HG03159 (cell line): Measurements from ENCODE around the gene PRPS2.
A peak's percentile ranks its signal among the peaks of the same experiment; 100 is the strongest.

Experiments used
- ATAC-seq: cut with Tn5 transposase; IDR thresholded peaks from one replicate; pipeline ENCODE4 v1.9.1; 2021; ENCODE audit warnings: mild to moderate bottlenecking, moderate library complexity; ENCODE audit not compliant: unreplicated experiment

The PRPS2 gene

DNA sequence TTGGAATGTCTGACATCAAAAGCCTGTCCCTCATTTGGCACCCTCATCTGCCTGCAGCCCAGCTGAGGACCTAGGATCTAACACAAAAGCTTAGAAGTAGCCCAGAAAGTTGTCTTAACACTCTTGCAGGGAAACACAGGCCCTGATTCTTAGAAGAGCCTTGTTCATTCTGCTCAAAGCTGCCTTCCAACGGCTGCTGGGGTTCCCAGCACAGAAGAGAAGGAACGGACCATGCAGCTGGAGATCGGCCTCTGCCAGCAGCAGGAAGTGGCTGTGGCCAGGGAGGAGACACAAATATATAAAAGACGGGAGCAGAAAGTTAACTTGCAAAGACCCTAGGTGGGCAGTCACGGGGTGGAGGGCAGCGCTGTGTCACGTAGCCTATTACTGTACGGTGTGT, 20.4 kb downstream of the PRPS2 start:
- ATAC-seq: no peak

DNA sequence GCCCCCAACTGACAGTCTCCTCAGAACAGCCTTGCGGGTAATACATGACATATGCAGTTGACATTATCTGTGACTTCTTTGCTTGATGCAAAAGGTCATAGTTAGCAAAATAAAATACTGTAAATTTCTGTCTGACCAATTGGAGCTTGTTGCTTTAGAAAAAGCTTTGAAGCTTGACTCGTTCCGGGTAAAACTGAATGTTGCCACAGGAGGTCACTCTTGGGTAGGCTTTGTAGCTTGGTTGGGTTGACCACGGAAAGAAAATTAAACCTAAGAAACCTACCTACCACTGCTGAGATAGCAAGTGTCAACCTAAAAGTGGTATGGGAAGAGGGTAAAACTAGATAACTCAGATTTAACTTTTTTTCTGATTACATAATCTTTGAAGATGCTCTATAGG, 23.2 kb downstream of the PRPS2 start:
- ATAC-seq: peak; percentile 90

DNA sequence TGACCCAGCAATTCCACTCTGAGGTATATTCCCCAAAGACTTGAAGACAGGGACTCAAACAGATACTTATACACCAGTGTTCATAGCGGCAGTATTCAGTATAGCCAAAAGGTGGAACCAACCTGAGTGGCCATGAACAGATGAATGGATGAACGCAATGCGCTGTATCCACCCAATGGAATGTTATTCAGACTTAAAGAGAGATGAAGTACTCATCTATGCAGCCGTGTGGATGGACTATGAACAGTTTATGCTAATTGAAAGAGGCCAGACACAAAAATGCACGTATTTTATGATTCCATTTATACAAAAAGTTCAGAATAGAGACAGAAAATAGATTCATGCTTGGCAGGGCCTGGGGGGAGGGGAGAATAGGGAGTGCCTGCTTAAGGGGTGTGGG, 26.3 kb downstream of the PRPS2 start:
- no peak for ATAC-seq

DNA sequence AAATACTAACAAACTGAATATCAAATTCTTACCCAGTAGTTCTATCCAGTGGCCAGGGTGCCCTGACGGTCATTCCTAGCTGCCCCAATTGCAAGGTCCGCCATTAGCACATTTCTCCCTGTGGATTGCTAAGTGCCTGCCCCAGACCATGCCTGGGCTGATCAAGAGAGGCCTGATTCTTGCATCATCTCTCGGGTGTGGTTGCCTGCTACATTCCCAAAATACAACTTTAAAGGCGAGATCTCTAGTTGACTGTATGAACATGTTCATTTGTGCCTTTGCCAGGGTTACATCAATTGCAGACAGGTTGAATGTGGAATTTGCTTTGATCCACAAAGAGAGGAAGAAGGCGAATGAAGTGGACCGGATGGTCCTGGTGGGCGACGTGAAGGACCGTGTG, 28.0 kb downstream of the PRPS2 start:
- ATAC-seq: no peak

DNA sequence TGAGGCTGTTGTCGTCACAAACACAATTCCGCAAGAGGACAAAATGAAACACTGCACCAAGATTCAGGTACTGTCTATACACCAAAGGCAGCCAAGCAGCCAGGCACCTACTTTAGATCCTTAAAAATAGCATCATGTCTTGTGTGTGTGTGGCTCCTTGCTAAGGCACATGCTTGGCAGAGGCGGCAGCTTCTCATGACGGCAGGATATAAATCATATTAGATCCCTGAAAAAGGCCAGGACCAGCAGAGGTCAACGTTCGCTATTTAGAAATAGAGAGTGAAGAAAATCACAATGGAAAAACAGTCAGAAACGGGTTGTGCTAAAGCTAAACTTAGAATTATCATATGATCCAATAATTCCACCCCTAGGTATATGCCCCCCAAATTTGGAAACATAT, 29.5 kb downstream of the PRPS2 start:
- ATAC-seq: no peak

DNA sequence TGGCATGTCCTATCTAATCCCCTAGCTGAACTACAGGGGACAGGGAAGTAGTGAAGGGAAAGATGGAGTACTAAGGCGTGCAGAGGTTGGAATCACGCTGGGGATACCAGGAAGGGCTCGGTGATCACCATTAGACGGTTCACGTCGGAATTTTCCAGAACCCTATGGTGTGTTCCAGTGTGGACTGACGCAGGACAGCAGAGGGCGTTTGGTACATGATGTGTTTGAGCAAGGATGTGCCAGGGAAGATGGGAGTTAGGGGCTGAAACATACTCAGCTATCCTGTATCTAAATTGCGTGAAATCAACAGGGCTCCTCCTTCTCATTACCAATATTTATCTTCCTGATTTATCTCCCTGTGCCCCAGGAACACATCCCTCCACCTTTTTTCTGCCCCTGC, 33.7 kb downstream of the PRPS2 start:
- no peak for ATAC-seq

DNA sequence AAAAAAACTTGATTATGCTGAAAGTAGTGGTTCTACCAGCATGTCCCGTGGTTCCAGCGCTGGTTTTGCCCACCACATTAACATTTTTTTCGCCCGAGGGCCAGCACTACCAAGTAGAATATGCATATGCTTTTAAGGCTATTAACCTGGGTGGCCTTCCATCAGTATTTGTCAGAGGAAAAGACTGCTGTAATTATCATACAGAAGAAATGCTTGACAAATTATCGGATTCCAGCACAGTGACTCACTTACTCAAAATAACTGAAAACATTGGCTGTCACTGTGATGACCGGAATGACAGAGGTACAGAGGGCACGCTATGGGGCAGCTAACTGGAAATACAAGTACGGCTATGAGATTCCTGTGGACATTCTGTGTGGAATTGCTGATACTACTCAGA, 34.6 kb downstream of the PRPS2 start:
- ATAC-seq: no peak

DNA sequence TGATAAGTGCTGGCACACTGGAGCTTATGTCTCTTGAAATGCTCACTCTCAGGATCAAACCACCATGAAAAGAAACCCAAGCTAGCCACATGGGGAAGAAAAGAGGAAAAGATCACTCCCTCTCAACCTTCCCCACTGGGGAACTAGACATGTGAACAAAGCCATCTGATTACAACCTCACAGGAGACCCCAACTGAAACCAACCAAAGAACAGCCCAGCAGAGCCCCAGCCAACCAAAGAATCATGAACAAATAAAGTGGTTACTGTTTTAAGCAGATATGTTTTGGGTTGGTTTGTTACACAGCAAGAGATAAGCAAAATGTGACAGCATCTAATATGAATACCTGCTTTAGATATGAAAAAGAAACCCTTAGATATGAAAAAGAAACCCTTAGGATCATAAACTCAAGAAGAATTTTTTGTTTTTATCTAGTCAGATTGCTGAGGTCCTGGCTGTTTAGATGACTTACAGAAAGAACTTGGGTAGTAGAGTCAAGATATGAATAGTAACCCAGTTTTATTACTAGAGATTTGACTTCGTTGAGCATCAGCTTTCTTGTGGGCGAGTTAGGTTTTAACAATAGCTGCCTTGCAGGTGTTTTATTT, 52.0 kb downstream of the PRPS2 start:
- peak; percentile 7 for ATAC-seq

DNA sequence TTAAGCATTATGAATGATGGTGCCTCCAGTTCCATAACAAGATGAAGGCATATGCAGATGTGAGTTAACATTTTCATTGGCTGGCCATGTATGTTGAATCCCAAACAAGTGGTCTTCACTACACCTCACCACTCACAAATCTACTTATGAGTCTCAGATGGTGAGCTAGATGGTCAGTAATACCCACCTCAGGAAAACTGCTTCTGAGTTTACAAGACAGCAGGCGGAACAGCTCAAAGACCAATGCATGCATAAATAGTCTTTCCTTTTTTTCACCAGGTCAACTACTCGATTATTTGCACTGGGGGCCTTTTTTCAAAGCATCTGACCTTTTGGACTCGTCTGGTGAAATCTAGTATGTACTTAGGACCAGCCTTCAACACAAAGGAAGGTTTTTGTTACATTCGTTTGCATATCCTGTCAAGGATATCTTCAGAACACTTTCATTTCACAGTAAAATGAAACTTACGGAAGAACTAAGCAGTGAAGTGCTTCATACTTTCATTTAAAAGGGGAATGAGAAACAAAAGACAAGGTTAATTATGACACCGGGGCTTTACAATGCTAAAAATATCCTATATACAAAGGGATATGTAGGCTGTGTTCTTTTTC, 52.6 kb downstream of the PRPS2 start:
- peak; percentile 89 for ATAC-seq

DNA sequence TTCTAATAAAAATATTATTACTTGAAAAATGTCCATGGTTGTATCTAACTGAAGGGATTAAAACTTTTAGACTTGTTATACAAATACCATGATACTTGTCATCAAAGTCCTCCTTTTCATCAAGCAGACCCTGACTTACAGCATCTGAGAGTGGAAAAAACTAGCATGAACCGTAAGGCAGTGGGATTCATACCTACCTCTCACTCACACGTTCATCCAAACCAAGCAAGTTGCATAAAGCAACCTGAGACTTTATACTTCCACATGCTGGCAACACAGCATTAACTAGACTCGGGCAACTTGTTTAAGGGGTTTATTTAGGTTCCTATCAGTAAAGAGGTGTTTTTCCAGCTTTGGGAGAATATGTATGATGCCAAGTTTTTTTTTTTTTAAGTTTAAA, 53.1 kb downstream of the PRPS2 start:
- ATAC-seq: peak; percentile 40

DNA sequence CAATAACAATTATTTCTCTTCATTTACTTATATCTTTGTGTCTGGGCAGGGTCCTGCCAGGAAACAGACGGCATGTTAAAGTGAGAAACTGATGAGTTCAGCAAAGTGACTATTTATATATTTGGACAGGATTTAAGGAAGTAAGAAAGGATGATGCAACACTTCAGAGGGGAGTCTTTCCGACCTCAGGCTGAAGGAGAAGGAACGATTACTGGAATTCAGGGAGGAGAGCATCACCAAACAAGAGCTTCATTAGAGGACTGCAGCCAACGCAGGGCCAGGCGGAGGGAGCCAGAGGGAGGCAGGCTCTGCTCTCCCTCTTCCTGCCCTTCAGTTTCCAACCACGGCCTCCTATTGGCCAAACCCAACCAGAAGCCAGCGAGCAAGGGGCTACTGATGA, 74.1 kb downstream of the PRPS2 start:
- ATAC-seq: no peak

DNA sequence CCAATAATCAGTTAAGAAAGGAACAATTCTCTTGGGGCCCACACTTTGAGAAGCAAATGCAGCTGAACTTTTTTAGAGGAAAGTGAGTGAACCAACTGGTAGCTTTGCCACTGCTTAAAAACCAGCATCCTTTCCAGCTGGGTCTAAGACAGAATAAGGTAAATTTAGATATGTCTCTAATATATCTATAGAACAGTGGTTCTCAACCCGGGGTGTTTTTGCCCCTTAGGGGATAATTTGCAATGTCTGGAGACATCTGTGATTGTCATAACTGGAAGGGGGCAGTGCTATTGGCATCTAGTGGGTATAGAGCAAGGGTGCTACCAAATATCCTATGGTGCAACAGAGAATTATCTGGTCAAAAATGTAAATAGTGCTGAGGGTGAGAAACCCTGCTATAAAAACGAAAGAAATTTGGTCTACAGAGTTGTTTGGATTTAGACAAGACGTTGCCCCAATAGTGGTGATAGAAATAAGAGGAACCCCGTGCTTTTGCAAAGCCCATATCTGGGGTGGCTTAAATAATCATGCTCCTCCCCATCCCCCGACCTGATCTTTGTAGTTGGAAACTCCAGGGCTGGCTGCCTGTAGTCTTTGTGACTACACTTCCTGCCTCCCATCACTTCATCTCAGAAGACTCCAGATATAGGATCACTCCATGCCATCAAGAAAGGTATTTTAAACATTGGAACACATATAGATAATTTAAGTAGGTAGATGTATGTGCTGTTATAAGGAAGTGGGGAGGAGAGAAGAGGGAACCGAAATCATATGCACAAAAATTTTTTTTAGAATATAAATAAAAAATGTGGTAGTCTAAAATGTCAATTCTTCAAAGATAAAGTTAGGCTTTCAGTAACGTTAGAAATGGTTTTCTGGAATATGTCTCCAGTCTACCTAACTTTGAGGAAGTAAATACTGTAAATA, 75.5 kb downstream of the PRPS2 start, which contains the start of gene TLR7:
TLR7 (plus strand) TSS at position 622 of the 927 bp plus-strand sequence. CDS start 507 bp downstream, outside the sequence.
- no peak for ATAC-seq

DNA sequence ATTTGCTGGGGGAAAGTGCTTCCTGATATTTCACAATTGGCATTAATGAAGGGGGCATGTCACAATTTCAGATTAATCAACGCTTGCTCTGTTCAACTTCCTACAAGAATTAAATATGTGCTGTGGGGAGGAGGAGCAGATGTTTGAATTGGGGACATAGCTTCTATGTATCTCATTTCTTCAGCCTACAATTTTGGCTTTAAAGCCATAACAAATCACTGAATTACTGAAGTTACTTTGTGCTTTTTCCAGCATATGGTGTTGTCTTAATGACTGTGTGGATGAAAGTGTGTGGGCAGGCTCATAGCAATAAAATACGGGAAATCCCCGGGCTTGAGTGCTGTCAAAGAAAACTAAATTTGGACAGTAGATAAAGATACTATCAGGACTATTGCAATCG, 76.5 kb downstream of the PRPS2 start:
- no peak for ATAC-seq

DNA sequence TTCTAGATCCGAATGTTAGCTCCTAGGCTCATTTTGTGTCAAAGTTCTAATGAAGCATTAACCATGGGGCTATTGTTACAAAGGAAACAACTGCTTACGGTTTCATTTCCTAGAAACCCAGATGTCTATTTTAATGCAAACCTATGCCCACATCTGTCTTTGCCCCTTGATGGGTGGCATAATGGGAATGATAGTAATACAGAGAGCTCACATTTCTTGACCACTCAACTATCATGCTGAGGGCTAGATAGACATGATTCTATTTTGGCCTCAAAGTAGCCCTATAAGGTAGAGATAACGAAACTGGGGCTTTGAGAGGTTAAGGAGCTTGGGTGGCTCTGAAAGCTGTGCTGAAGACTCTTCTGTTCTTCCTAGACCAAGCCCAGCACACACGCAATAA, 77.5 kb downstream of the PRPS2 start:
- peak; percentile 40 for ATAC-seq

DNA sequence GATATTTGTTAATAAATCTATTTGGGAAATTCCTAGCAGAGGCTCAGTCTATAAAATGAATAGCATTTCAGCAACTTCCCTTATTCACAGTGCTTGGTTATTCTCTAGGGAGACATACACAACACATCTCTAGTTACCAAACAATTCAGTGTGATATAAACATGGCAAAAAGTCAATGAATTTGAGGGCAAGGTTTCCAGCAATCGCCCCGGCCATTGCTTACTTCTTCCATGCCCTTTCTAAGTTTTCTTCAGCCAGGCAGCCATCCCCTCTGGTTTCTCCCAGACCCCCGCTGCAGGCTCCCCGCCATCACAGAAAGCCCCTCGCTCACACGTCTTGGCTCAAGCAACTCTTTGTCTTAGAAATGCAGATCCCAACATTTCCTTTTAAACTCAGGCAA, 80.0 kb downstream of the PRPS2 start:
- ATAC-seq: no peak

DNA sequence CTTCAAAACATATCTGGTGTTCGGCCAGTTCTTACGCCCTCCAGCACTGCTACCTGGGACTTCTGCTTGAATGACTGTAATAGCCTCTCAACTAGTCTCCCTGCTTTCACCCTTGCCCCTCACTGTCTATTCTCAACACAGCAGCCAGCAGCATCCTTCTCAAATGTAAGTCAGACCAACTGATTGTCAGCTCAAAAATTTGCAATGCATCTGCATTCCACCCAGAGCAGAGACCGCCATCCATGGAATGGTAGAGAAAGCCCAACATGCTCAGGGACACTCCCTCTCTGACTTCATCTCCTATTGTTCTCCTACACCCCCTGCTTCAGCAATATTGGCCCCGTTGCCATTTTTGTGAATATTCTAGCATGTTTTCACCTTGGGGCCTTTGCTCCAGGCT, 81.5 kb downstream of the PRPS2 start:
- ATAC-seq: no peak
